ENCODE results near the gene RNF150. TPM values are rescaled to one million over a fixed set of nuclear protein-coding genes. Genes with fewer than 3 reads are reported as not detected.

RNF150 gene
- total RNA-seq, 4 donors from 2014 or later = 9.7 to 58.2 (median 36.6) TPM

- peak overlapping the region in 1 of 2 donors; percentile 15 for H3K27ac ChIP-seq
- no peaks in the 10 kb centered on the region for H3K9me3 ChIP-seq
- no peaks in the 10 kb centered on the region for H3K36me3 ChIP-seq
- H3K27me3 ChIP-seq = no peaks in the 10 kb centered on the region
- no peak overlapping the region for H3K4me3 ChIP-seq
- DNase-seq = no peak
- H3K4me1 ChIP-seq = peaks cover 0 to 10% of the 10 kb centered on the region in 2 donors
- intact Hi-C loops (cut with DNase I; ENCODE audit: low total_unique reads) = no loop called here
- no peak for TF ChIP-seq CTCF (IDR thresholded peaks at IDR 0.05)
- no peak for TF ChIP-seq POLR2A (IDR thresholded peaks at IDR 0.05)
Observed at GRCh38 chr4:140944572-140944971, 188.7 kb downstream of the RNF150 start.

GRCh38 chr4:140944199-140944515 lies 189.1 kb downstream of the RNF150 start:
- Histone ChIP-seq H3K4me3 (no peak overlapping the region), H3K27me3 (no peaks in the 10 kb centered on the region), H3K9me3 (no peaks in the 10 kb centered on the region), H3K4me1 (peaks cover 0 to 10% of the 10 kb centered on the region in 2 donors), H3K36me3 (no peaks in the 10 kb centered on the region), H3K27ac (peak overlapping the region in 1 of 2 donors; percentile 15)
- no peak for DNase-seq
- TF ChIP-seq CTCF (IDR thresholded peaks at IDR 0.05) (no peak), POLR2A (IDR thresholded peaks at IDR 0.05) (no peak)
- intact Hi-C loops (cut with DNase I; ENCODE audit: low total_unique reads) = no loop called here

GRCh38 chr4:140943486-140944198 lies 189.6 kb downstream of the RNF150 start:
- intact Hi-C loops (cut with DNase I; ENCODE audit: low total_unique reads) = no loop called here
- Histone ChIP-seq H3K27ac (peak overlapping the region in 1 of 2 donors; percentile 15), H3K27me3 (no peaks in the 10 kb centered on the region), H3K36me3 (no peaks in the 10 kb centered on the region), H3K4me1 (peaks cover 0 to 10% of the 10 kb centered on the region in 2 donors), H3K4me3 (no peak overlapping the region), H3K9me3 (no peaks in the 10 kb centered on the region)
- DNase-seq = no peak
- TF ChIP-seq POLR2A (IDR thresholded peaks at IDR 0.05) (no peak), CTCF (IDR thresholded peaks at IDR 0.05) (no peak)

GRCh38 chr4:140940589-140940988 lies 192.7 kb downstream of the RNF150 start:
- no peaks in the 10 kb centered on the region for H3K36me3 ChIP-seq
- H3K9me3 ChIP-seq = no peaks in the 10 kb centered on the region
- intact Hi-C loops (cut with DNase I; ENCODE audit: low total_unique reads) = no loop called here
- no peak overlapping the region for H3K4me3 ChIP-seq
- TF ChIP-seq CTCF (IDR thresholded peaks at IDR 0.05) = no peak
- H3K27me3 ChIP-seq = no peaks in the 10 kb centered on the region
- peaks cover 3 to 10% of the 10 kb centered on the region in 2 donors for H3K4me1 ChIP-seq
- no peak for DNase-seq
- H3K27ac ChIP-seq = no peak overlapping the region

GRCh38 chr4:140937866-140938265 lies 195.4 kb downstream of the RNF150 start:
- DNase-seq = no peak
- Histone ChIP-seq H3K27me3 (no peaks in the 10 kb centered on the region), H3K4me1 (peaks cover 0 to 5% of the 10 kb centered on the region in 2 donors), H3K27ac (peak overlapping the region in 1 of 2 donors; percentile 23), H3K9me3 (no peaks in the 10 kb centered on the region), H3K36me3 (no peaks in the 10 kb centered on the region), H3K4me3 (no peak overlapping the region)
- TF ChIP-seq CTCF (IDR thresholded peaks at IDR 0.05) = no peak
- intact Hi-C loops (cut with DNase I; ENCODE audit: low total_unique reads) = no loop called here

Data from uterus (tissue), 4 donors.